HCT116 (cell line): Measurements from ENCODE around the gene PDE4DIP.
"Not testable (repeated sequence)": the region's sequence is repeated elsewhere in the genome, so short reads cannot be mapped to it uniquely, and the experiment has no call there.

ENCODE experiments used
- MAX ChIP-seq: IDR thresholded peaks from 2 replicates; pipeline ENCODE4 v1.6.1; 2012
- POLR2A ChIP-seq: IDR thresholded peaks from 2 replicates; pipeline ENCODE4 v1.7.0; 2011; ENCODE audit warnings: borderline replicate concordance; ENCODE audit not compliant: insufficient read depth, insufficient read length; ENCODE audit errors: extremely low read depth
- RAD21 ChIP-seq: IDR thresholded peaks from 2 replicates; pipeline ENCODE4 v1.6.1; 2012; ENCODE audit warnings: low read depth, mild to moderate bottlenecking
- SIN3A ChIP-seq: IDR thresholded peaks from 2 replicates; pipeline ENCODE4 v1.6.1; 2012; ENCODE audit warnings: low read depth
- SP1 ChIP-seq: IDR thresholded peaks from 2 replicates; pipeline ENCODE4 v1.6.1; 2012; ENCODE audit warnings: low read depth
- YY1 ChIP-seq: IDR thresholded peaks from 2 replicates; pipeline ENCODE4 v1.6.1; 2011; ENCODE audit warnings: low read length, low read depth, moderate library complexity, mild to moderate bottlenecking; ENCODE audit not compliant: insufficient replicate concordance; ENCODE audit errors: extremely low read depth
- TF ChIP-seq, protein P1 (sequence below), 3 experiments: fragments of 200-600 bp in 1 of 3; sonication (generic) in 1 of 3; IDR thresholded peaks in 2 of 3; conservative IDR thresholded peaks in 1 of 3; 2 replicates each; pipeline ENCODE4 v1.5.1; 2012 to 2017; ENCODE audit warnings: low read depth in 2 of 3, low read length in 2 of 3, antibody characterized with exemption in 1 of 3, borderline replicate concordance in 1 of 3, control low read depth in 1 of 3, mild to moderate bottlenecking in 1 of 3, mixed read lengths in 1 of 3, mixed run types in 1 of 3, moderate library complexity in 1 of 3; ENCODE audit not compliant: insufficient read depth in 1 of 3
- TF ChIP-seq, protein P2 (sequence below): IDR thresholded peaks from 2 replicates; pipeline ENCODE4 v1.6.1; 2012

- TF ChIP-seq, protein P1, sequence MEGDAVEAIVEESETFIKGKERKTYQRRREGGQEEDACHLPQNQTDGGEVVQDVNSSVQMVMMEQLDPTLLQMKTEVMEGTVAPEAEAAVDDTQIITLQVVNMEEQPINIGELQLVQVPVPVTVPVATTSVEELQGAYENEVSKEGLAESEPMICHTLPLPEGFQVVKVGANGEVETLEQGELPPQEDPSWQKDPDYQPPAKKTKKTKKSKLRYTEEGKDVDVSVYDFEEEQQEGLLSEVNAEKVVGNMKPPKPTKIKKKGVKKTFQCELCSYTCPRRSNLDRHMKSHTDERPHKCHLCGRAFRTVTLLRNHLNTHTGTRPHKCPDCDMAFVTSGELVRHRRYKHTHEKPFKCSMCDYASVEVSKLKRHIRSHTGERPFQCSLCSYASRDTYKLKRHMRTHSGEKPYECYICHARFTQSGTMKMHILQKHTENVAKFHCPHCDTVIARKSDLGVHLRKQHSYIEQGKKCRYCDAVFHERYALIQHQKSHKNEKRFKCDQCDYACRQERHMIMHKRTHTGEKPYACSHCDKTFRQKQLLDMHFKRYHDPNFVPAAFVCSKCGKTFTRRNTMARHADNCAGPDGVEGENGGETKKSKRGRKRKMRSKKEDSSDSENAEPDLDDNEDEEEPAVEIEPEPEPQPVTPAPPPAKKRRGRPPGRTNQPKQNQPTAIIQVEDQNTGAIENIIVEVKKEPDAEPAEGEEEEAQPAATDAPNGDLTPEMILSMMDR (IDR thresholded peaks at IDR 0.05 in 2 of 3, conservative IDR thresholded peaks at IDR 0.05 in 1 of 3; ENCODE audit: borderline replicate concordance in 1 of 3, insufficient read depth in 1 of 3, low read depth in 2 of 3, low read length in 2 of 3) = not testable (repeated sequence)
- TF ChIP-seq MAX, POLR2A, YY1, RAD21, SIN3A, SP1: not testable (repeated sequence)
- TF ChIP-seq, protein P2, sequence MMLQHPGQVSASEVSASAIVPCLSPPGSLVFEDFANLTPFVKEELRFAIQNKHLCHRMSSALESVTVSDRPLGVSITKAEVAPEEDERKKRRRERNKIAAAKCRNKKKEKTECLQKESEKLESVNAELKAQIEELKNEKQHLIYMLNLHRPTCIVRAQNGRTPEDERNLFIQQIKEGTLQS = not testable (repeated sequence)
Measured at GRCh38 chr1:149012599-149012998, 168.4 kb downstream of the PDE4DIP start.
